ENCODE data around the gene MBTD1. TPM values are rescaled to one million over a fixed set of nuclear protein-coding genes. Genes with fewer than 3 reads are reported as not detected.

The MBTD1 gene
- polyA plus RNA-seq, 1 of the 3 experiments (the other 2 are of a cell fraction): 4.6 TPM

DNA sequence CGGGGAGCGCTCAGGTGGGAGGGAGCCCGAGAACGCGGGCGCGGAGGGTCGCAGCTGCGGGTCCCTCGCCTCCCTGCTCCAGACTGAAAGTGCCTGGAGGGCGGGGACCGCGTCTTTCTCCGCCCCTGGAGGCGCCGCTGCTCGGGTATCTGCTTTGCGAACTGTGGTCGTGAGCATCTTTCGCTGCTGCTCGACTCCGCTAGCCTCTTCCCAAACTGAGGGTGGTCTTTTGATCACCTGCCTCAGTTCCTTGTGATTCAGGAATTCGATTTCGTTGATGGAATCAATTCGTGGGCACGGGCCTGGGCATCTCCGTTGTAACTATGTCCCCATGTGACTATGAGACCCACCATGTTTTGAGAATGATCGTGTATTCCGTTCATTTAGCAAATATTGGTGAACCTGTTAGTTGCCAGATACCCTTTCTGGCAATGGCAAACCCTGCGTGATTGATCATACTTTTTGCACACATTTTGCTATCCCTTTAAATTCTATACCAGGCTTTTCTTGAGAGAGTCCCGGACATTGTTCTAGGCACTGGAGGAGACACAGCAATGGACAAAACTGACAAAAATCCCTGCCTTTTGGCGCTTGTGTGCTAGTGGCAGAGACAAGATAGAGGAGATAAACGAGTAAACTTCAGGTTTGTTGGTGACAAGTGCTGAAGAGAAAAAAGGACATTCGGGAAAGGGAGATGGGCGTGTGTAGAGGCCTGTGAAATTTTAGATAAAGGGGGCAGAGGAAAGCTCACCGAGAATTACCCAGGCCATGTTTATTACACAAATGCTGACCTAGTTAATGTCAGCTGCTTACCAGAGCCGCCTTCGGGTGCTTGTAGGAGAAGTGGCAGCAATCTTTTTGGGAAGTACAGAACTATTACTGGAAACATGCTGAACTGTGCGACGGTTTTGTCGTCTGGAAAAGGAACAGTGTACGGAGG, 1.4 kb upstream of the MBTD1 start (continued):
- no peak for TF ChIP-seq EP300 (IDR thresholded peaks at IDR 0.05; ENCODE audit: borderline replicate concordance in 1 of 2, low read depth in 1 of 2, low read length in 1 of 2)
- no peak for TF ChIP-seq EZH2phosphoT487 (IDR thresholded peaks at IDR 0.05; ENCODE audit: borderline replicate concordance, low read depth)
- TF ChIP-seq NRF1 (IDR thresholded peaks at IDR 0.05; ENCODE audit: low read depth, low read length): no peak
- TF ChIP-seq GABPA (IDR thresholded peaks at IDR 0.05; ENCODE audit: low read depth): no peak
- TF ChIP-seq POLR2AphosphoS5 (IDR thresholded peaks at IDR 0.05; ENCODE audit: low read depth, low read length): no peak
- TF ChIP-seq TEAD4 (IDR thresholded peaks at IDR 0.05; ENCODE audit: borderline replicate concordance, insufficient read depth): no peak
- TF ChIP-seq YY1 (IDR thresholded peaks at IDR 0.05; ENCODE audit: low read depth): no peak
- TF ChIP-seq, protein P1, sequence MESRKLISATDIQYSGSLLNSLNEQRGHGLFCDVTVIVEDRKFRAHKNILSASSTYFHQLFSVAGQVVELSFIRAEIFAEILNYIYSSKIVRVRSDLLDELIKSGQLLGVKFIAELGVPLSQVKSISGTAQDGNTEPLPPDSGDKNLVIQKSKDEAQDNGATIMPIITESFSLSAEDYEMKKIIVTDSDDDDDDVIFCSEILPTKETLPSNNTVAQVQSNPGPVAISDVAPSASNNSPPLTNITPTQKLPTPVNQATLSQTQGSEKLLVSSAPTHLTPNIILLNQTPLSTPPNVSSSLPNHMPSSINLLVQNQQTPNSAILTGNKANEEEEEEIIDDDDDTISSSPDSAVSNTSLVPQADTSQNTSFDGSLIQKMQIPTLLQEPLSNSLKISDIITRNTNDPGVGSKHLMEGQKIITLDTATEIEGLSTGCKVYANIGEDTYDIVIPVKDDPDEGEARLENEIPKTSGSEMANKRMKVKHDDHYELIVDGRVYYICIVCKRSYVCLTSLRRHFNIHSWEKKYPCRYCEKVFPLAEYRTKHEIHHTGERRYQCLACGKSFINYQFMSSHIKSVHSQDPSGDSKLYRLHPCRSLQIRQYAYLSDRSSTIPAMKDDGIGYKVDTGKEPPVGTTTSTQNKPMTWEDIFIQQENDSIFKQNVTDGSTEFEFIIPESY (IDR thresholded peaks at IDR 0.05; ENCODE audit: borderline replicate concordance, low read depth): no peak
- no peak for TF ChIP-seq TCF12 (IDR thresholded peaks at IDR 0.05)
- TF ChIP-seq RXRA (IDR thresholded peaks at IDR 0.05; ENCODE audit: borderline replicate concordance, low read depth): no peak
- no peak for TF ChIP-seq FOSL2 (IDR thresholded peaks at IDR 0.05; ENCODE audit: borderline replicate concordance, low read depth)

DNA sequence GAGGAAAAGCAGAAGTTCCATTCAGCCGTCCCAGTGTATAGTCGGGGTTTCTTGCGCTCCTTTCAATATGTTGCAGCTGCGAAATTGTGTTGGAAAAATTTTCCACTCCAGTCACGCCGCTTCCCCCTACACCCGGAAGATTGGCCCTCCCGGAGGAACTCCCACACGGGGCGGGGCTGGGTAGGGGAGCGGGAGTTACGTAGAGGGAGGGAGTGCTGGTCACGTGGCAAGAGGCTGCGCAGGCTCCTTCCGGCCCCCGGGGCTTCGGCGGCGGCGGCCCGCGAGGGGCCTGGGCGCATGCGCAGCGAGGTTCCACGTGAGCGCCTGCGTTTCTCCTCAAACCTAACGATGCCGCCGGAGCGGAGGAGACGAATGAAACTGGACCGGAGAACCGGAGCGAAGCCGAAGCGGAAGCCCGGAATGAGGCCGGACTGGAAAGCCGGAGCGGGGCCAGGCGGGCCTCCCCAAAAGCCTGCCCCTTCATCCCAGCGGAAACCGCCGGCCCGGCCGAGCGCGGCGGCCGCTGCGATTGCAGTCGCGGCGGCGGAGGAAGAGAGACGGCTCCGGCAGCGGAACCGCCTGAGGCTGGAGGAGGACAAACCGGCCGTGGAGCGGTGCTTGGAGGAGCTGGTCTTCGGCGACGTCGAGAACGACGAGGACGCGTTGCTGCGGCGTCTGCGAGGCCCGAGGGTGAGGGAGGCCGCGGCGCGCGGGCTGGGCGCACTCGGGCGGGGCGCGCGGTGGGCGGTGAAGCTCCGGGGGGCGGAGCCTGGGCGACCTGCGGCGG, 581 bp upstream of the MBTD1 start, which contains the start of gene UTP18:
Gene UTP18, plus strand, starts transcription at position 310 of the 787 bp plus-strand sequence. Its CDS starts 39 bp downstream, at position 349.
- peak; percentile 100 for DNase-seq
- H3K27ac ChIP-seq (ENCODE audit: low read depth in 2 of 2, low read length in 1 of 2): peak within 1 kb of the TSS; percentile 97 to 99
- H3K4me1 ChIP-seq (ENCODE audit: control insufficient read depth in 1 of 2, insufficient read depth in 2 of 2, low read depth in 1 of 2, low read length in 1 of 2): peaks cover 13 to 31% of the 10 kb centered on the region in 2 experiments; a peak in 3 of 4 replicates
- 1% methylated on average over 28 of the region's 93 CpGs for WGBS (ENCODE audit: low lambda C conversion rate)
- peak within 1 kb of the TSS; percentile 83 for H3K9ac ChIP-seq
- POLR2A ChIA-PET: interaction anchor here (0.6 to 1.4 kb wide), 4 partner anchors 12 to 1523 kb away, joined by 3 to 4 read pairs (median 3); partner anchors contain the start of genes NME1 and NME2
- peak within 1 kb of the TSS; percentile 95 for H3K4me2 ChIP-seq
- H3K9me3 ChIP-seq: no peaks in the 10 kb centered on the region
- H3K79me2 ChIP-seq (ENCODE audit: insufficient read depth): peaks cover 94% of the 10 kb centered on the region
- no peaks in the 10 kb centered on the region for H3F3A ChIP-seq (replicated peaks; ENCODE audit: insufficient read depth)
- CTCF ChIA-PET: interaction anchor here (0.8 kb wide), 1 partner anchor 107 kb away, joined by 4 read pairs; the partner anchor contains the start of gene NME1
- no peaks in the 10 kb centered on the region for H3K27me3 ChIP-seq (ENCODE audit: insufficient read depth)
- H4K20me1 ChIP-seq (ENCODE audit: insufficient read depth): peaks cover 56% of the 10 kb centered on the region
- peak within 1 kb of the TSS; percentile 87 to 90 for H3K4me3 ChIP-seq (ENCODE audit: low read depth in 2 of 2, low read length in 1 of 2)
- no peaks in the 10 kb centered on the region for H3K9me2 ChIP-seq
- peak within 1 kb of the TSS; percentile 80 for H2AFZ ChIP-seq (ENCODE audit: low read depth)
- H3K36me3 ChIP-seq (replicated peaks in 1 of 2; ENCODE audit: control insufficient read depth in 1 of 2, insufficient read depth in 2 of 2, low read length in 1 of 2): peaks cover 38 to 51% of the 10 kb centered on the region in 2 experiments
- TF ChIP-seq TAF1 (IDR thresholded peaks at IDR 0.05; ENCODE audit: borderline replicate concordance, low read depth, low read length) (peak; percentile 38), RXRA (IDR thresholded peaks at IDR 0.05; ENCODE audit: borderline replicate concordance, low read depth) (no peak), RAD21 (IDR thresholded peaks at IDR 0.05; ENCODE audit: low read length) (no peak), POLR2AphosphoS5 (IDR thresholded peaks at IDR 0.05; ENCODE audit: low read depth, low read length) (peak; percentile 73), RFX5 (IDR thresholded peaks at IDR 0.05; ENCODE audit: low read length) (no peak), YY1 (IDR thresholded peaks at IDR 0.05; ENCODE audit: low read depth) (no peak), TEAD4 (IDR thresholded peaks at IDR 0.05; ENCODE audit: borderline replicate concordance, insufficient read depth) (no peak), EZH2phosphoT487 (IDR thresholded peaks at IDR 0.05; ENCODE audit: borderline replicate concordance, low read depth) (no peak), MEF2A (IDR thresholded peaks at IDR 0.05; ENCODE audit: borderline replicate concordance, low read depth) (no peak; the same call in 1 of the 2 replicates), SIN3A (IDR thresholded peaks at IDR 0.05; ENCODE audit: borderline replicate concordance, low read depth, low read length) (no peak; the same call in 1 of the 2 replicates)
- TF ChIP-seq, protein P2, sequence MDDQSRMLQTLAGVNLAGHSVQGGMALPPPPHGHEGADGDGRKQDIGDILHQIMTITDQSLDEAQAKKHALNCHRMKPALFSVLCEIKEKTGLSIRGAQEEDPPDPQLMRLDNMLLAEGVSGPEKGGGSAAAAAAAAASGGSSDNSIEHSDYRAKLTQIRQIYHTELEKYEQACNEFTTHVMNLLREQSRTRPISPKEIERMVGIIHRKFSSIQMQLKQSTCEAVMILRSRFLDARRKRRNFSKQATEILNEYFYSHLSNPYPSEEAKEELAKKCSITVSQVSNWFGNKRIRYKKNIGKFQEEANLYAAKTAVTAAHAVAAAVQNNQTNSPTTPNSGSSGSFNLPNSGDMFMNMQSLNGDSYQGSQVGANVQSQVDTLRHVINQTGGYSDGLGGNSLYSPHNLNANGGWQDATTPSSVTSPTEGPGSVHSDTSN (IDR thresholded peaks at IDR 0.05): no peak; the same call in none of the 2 replicates
- TF ChIP-seq, protein P3, sequence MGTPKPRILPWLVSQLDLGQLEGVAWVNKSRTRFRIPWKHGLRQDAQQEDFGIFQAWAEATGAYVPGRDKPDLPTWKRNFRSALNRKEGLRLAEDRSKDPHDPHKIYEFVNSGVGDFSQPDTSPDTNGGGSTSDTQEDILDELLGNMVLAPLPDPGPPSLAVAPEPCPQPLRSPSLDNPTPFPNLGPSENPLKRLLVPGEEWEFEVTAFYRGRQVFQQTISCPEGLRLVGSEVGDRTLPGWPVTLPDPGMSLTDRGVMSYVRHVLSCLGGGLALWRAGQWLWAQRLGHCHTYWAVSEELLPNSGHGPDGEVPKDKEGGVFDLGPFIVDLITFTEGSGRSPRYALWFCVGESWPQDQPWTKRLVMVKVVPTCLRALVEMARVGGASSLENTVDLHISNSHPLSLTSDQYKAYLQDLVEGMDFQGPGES (IDR thresholded peaks at IDR 0.05; ENCODE audit: low read depth, low read length): 0 out of 2 replicates have a peak, but pooled peaks have one; percentile 41

Measured in SK-N-SH (cell line).